GM19463 (cell line): ENCODE measurements around the gene EXD1.
"Not testable (repeated sequence)": the region's sequence is repeated elsewhere in the genome, so short reads cannot be mapped to it uniquely, and the experiment has no call there.

Experiments
- ATAC-seq: cut with Tn5 transposase; IDR thresholded peaks from one replicate; pipeline ENCODE4 v1.9.1; 2021; ENCODE audit warnings: mild to moderate bottlenecking, moderate library complexity; ENCODE audit not compliant: unreplicated experiment

EXD1 gene, protein sequence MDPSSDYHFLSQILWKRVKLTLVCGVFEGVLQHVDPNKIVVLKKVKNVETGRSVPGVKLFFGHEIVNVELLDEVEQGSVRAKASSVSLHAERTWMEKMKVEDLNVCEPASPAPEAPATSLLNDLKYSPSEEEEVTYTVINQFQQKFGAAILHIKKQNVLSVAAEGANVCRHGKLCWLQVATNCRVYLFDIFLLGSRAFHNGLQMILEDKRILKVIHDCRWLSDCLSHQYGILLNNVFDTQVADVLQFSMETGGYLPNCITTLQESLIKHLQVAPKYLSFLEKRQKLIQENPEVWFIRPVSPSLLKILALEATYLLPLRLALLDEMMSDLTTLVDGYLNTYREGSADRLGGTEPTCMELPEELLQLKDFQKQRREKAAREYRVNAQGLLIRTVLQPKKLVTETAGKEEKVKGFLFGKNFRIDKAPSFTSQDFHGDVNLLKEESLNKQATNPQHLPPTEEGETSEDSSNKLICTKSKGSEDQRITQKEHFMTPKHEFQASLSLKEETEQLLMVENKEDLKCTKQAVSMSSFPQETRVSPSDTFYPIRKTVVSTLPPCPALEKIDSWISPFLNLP

DNA sequence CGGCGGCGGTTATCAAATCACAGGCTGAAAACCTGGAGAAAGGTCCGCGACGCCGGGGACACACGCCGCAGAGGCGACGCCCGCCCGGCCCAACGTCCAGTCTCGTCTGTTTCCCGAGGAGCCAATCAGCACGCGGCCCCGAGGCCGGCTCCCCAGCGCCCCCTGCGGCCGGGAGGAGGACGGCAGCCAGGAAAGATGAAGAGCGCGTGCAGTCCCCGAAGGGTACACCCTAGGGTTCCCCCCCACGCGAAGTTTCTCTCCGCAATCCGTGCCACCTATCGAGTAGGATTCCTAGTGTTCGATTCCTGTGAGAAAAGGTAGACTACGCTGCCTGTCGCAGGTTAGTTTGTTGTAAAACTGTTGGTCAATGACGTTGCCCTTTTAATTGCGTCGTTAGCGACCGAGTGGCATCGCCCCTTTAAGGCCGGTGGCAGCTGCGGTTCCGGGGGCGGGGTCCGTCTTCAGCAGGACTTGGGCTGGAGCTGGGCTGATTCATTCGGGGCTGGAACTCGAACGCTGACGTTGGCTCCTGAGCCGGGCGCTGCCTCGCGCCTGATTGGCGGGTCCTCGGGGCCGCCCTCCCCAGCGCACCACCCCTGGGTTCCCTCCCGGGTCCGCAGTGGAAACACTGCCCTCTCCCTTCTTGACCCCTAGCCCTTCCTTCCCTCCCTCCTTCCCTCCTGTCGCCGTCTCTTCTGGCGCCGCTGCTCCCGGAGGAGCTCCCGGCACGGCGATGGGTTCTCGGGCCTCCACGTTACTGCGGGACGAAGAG is at the start of gene EXD1, which contains the start of gene CHP1:
EXD1 (minus strand) TSS at position 108 of the 772 bp plus-strand sequence. CDS start 4,182 bp downstream, outside the sequence.
CHP1 (plus strand) TSS at position 619 of the 772 bp plus-strand sequence; CDS start at position 734, 115 bp downstream.
- peak; percentile 96 for ATAC-seq

DNA sequence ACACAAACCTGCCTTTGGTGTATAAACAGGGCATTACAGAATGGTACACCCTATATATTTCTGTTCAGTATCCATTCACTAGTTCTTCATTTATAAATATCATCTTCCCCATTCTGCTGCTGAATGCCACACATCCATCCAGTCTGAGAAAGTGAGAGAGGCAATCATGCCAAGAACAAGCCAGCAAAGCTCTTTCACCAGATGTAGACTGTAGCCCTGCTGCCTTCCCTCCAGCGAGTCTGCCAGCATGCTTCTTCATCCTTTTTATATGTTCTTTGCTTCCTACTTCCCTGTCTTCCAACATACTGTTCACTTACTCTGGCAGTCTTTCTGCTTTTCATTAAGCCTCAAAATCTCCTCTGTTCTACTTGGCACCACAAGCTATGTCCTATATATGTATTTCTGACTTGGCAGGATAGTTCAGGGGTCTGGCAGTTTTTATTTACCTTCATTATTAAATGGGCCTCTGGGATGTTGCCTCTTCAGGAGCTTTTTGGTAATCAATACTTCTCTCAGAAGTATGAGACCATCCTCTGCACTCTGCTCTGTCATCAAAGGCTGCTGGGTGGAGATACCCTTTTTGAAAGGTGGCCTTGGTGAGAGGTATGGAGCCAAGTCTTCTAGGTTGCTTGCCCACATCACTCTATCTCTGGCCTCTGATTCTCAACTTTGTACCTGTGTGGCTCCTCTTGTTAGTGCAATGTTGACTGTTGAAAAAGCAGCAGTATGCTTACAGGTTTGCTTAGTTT is 49.2 kb upstream of the EXD1 start:
- ATAC-seq = no peak

DNA sequence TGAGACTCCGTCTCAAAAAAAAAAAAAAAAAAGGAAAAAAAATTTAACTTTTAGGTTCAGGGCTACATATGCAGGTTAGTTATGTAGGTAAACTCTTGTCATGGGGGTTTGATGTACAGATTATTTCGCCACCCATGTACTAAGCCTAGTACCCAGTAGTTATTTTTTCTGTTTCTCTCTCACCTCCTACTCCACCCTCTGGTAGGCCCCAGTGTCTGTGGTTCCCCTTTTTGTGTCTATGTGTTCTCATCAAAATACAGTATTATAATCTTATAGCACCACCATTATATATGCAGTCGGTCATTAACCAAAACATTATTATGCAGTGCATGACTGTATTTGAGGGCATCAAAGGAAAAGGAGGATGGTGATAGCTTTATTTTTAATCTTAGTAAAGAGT is 47.8 kb upstream of the EXD1 start:
- ATAC-seq = no peak

DNA sequence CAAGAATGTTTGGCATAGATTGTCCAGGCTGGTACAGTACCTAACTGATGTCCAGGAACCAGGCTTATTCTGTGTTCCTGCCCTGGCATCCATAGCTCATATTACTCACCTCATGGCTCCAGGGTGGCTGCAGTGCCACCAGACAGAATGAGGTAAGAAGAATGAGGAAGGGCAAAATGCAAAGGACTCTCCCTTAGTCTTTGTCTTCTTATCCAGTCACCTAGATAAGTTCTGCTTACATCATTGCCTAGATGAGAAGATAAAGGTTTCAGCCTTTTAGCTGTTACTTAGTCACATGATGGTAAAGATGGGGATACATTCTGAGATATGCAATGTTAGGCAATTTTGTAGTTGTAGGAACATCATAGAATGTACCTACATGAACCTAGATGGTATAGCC is 46.3 kb upstream of the EXD1 start:
- ATAC-seq = no peak

DNA sequence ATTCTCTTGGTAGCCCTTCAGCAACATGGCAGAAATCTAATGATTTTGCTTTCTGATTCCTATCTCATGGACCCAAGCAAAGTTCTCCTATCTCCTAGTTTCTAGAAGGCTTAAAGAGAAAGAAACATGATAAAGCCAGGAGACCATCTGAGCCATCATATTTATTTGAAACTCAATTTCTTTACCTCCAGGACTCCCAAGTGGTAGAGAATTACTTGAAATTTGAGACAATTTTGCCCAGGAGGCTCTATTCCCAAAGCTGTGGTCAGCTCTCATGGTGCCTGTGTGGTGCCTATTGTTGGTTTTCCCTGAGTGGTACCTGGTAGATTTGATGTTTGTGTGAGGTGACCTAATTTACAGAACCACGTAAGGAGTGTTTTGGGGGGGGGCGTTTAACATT is 39.3 kb upstream of the EXD1 start:
- ATAC-seq = no peak

DNA sequence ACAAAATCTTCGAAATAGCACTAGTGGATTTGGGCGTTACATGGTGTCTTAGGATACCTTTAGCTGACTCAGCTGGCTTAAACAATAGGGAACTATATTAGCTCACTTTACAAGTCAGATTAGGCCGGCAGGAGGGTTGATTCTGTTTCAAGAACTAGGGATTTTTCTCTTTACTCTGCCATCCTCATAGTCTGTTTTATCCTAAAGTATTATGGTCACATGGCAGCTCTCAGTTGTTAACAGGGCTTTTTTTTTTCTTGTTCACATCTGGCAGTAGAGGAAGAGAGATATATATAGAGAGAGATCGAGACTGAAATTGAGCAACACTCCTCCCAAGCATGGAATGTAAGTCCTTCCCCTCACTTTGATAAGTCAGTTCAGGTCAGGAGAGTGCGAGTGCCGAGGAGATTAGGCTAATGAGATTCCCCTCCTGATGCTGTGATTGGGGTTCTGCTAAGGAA is 33.4 kb upstream of the EXD1 start:
- ATAC-seq = no peak

DNA sequence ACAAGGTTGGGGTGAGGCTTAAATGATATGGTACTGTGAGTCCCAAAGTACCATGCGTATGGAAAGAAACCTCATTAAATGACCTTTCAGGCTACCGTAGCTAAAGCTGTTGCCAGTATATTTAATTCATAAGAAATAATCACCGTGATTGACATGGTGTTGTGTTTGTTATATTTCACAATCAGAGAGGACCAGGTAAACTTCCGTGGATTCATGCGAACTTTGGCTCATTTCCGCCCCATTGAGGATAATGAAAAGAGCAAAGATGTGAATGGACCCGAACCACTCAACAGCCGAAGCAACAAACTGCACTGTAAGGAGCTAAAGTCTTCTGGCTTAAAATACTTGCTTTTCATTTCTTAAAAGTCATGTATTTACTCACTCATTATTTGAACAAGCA is 32.0 kb upstream of the EXD1 start:
- ATAC-seq = no peak

DNA sequence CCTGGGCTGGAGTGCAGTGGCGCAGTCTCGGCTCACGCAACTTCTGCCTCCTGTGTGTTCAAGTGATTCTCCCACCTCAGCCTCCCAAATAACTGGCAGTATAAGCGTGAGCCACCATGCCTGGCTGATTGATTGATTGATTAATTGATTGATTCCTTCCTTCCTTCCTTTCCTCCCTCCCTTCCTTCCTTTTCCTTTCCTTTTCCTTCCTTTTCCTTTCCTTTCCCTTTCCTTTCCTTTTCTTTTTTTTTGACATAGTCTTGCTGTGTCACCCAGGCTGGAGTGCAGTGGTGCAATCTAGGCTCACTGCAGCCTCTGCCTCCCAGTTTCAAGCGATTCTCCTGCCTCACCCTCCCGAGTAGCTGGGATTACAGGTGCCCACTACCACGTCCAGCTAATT is 30.4 kb upstream of the EXD1 start:
- ATAC-seq = not testable (repeated sequence)

DNA sequence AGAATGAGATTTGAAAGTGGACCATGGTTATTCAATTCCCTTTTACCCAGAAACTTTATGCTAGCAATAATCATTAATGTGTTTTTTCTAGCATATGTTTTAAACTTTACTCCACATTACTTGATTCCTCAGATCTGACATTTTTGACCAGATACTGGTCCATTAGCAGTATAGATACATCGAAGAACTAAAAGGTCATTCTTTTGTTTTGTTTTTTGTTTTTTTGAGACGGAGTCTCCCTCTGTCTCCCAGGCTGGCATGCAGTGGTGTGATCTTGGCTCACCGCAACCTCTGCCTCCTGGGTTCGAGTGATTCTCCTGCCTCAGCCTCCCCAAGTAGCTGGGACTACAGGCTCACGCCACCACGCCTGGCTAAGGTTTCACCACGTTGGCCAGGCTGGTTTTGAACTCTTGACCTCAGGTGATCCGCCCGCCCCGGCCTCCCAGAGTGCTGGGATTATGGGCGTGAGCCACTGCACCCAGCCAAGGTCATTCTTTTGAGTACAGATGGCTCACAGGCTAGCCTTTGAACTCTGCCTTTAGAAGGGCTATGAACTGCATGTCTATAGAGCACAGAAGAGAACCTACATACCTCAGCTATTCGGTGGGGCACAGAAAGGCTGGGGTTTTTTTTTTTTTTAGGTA is 29.1 kb upstream of the EXD1 start:
- no peak for ATAC-seq

DNA sequence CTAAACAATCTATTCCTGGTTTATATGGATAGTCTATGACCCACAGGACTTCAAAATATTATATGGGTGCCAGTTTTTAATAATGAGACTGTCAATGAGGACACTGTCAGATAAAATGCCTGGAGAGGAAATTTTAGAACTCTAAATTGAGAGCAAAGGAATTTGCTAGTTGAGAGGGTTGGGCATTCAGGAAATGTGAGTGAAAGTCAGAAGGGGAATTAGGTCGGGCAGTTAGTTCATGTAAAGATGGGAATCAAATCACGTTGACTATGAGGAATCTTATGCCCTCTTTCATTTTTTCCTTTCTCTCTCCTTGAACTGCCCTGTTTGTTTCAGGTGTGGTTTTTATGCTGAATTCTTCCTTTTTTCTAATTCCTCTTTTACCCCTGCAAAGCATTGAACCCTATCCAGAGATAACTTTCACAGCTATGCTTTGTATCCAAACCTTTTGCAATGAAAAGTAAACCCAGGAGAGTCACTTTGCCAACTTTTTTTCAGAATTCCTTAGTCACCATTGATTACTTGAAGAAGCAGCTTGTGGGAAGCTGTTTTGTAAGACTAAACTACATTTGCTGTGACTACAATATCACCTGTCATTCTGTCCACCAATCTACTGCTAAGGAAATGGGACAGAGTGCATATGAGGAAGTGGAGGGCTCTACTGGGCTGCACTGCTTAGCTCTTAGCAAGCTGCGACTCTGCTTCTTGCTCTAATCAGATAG is 28.4 kb upstream of the EXD1 start:
- no peak for ATAC-seq

DNA sequence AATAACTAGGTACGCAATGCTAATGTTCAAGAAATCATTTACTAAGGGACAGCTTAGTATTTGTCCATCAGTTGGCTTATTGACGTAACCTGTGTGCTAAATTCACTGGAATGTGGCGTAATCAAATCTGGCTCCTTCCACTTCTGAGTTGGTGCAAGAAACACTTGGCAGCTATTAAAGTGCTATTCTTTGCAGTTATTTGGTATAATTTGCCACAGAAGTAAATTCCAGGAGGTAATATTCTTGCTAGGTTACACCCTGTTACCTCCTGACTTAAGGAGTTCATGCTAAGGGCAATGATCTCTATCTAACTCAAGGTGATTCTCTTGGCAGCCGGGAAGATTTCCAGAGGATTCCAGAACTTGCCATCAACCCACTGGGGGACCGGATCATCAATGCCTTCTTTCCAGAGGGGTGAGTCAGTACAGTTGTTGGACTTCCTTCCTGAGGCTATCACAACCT is 26.1 kb upstream of the EXD1 start:
- ATAC-seq = no peak

DNA sequence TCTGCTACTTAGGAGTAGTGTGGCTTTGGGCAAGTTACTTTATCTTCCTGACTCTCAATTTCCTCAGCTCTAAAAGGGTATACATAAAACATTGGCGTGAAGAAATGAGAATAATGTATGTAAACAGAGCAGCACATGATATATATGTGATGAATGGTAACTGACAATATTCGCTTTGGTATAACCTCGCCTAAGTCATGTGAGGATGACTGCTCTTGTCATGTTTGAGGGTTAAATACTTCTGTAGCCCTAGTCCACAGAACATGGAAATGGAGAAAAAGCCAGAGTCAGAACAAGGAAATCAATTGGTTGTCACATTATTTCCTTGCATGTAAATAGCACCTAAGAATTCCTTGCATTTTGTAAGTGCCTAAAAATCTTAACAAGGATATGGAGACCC is 25.5 kb upstream of the EXD1 start:
- no peak for ATAC-seq

DNA sequence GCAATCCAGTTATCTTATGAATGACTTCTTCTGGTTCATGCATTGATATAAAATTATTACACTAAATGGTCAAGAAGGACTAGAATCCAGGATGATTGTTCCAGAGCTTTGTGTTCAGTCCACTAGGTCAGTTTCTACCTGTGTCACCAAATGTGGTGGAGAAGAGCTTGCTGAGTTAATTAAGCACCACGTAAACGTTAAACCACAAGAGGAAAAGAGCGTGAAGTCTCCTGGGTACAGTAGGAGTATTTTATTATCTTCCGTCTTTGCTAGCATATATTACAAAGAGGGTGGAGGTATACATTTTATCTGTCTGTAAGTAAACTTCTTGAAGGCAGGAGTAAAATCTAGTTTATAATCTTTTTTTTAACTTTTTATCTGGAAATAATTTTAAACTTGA is 24.0 kb upstream of the EXD1 start:
- no peak for ATAC-seq

DNA sequence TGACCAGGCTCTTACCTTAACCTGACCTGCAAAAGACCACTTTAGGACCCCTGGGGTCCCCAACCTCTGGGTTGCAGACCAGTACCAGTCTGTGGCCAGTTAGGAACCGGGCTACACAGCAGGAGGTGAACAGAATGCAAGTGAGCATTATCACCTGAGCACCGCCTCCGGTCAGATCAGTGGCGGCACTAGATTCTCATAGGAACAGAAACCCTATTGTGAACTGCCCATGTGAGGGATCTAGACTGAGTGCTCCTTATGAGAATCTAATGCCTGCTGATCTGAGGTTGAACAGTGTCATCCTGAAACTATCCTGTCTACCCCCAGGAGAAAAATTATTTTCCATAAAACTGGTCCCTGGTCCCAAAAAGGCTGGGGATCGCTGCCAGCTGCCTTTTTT is 20.9 kb upstream of the EXD1 start:
- no peak for ATAC-seq

DNA sequence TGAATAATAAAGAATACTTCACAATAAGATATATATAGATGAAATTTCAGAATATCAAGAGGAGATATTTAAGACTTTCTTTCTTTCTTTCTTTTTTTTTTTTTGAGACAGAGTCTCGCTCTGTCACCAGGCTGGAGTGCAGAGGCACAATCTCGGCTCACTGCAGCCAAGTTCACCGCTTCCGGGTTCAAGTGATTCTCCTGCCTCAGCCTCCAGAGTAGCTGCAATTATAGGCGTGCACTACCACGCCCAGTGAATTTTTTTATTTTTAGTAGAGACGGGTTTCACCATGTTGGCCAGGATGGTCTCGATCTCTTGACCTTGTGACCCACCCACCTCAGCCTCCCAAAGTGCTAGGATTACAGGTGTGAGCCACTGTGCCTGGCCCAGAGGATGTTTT is 20.2 kb upstream of the EXD1 start:
- not testable (repeated sequence) for ATAC-seq

DNA sequence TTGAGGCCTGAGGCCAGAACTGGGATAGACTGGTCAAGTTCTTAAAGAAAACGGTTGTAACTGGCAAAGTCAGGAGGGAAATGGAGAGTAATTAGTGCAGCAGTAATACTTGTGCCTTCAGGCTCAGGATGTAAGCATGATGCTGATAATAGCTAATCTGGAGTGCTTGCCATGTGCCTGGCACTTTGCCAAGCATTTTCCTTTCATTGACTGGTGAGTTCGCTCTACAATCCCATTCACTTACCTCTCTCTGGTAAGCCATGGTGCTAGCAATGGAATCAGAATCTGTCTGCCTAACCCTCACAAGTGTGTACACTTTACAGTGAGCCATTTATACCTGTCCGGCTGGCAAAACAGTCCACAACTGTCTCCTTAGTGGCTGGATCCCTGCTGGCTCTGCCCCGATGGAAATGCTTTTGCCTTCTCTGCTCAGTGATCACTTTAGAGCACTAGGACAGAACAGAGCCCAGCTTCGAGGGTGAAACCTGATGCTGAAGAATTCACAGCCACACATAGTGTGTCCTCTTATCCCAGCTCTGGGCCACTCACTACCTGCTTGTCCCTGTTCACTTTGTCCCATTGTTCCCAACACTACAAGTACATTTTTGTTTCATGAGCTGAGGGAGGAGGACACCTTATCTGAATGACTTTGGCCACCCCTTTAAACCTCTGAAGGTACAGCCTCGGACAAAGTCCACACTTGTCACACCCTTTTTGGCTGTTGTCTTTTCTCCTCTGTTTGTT is 10.8 kb upstream of the EXD1 start:
- no peak for ATAC-seq

DNA sequence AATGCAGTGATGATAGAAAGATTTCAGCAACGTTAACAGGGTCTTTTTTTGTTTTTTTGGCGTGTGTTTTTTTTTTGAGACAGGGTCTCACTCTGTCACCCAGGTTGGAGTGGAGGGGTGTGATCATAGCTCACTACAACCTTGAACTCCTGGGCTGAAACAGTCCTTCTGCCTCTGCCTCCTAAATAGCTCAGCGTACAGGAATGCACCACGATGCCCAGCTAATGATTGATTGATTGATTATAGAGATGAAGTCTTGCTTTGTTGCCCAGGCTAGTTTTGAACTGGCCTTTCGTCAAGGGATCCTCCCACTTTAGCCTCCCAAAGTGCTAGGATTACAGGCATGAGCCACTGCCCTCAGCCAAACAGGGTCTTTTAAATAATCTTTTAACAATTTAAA is 7.5 kb upstream of the EXD1 start:
- ATAC-seq = no peak

DNA sequence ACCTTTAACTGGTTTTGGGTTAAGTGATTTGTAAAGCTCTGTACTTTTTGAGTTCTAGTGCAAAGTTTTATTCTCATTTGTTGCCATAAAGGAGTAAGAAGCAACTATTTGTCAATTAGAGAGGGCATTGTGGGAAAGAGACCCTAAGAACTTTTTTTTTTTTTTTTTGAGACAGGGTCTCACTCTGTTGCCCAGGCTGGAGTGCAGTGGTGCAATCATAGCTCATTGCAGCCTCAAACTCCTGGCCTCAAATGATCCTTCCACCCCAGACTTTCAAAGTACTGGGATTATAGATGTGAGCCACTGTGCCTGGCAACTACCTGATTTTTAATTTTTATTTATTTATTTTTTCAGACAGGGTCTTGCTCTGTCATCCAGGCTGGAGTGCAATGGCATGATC is 5.4 kb upstream of the EXD1 start:
- no peak for ATAC-seq

DNA sequence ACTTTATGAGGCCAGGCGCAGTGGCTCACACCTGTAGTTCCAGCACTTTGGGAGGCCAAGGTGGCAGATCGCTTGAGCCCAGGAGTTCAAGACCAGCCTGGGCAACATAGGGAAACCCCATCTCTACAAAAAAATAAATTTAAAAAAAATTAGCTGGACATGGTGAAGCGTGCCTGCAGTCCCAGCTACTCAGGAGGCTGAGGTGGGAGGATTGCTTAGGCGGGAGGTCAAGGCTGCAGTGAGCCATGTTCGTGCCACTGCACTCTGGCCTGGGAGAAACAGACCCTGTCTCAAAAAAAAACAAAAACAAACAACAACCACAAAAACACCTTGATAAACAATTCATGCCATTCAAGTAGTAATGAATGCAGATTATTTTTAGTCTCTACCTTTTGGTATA is 4.7 kb upstream of the EXD1 start:
- not testable (repeated sequence) for ATAC-seq
